HepG2 (cell line): Measurements from ENCODE around the gene PSMG1. TPM values are rescaled to one million over a fixed set of nuclear protein-coding genes. Genes with fewer than 3 reads are reported as not detected.
A peak's percentile ranks its signal among the peaks of the same experiment; 100 is the strongest.
"Not testable (repeated sequence)": the region's sequence is repeated elsewhere in the genome, so short reads cannot be mapped to it uniquely, and the experiment has no call there.

Experiments
- ATAC-seq: fragments of 200-7000 bp; cut with Tn5 transposase; 3 replicates; pipeline ENCODE4 v1.9.1; 2020; ENCODE audit warnings: mild to moderate bottlenecking, moderate library complexity
- BruUV-seq: library from RNA; stranded (reverse); fragments of 400-500 nt; replicated peaks from 2 replicates; lab custom pipeline; 2021; lab: Mats Ljungman, UMichigan
- CTCF ChIA-PET: fragments of 300-600 bp; formaldehyde crosslinking; extraction: SDS; loops from one replicate; lab custom pipeline; 2021; ENCODE audit warnings: low total read pairs, inconsistent platforms, low intra/inter-chr PET ratio; lab: Yijun Ruan, JAX
- POLR2A ChIA-PET: fragments of 350-600 bp; sonication (Branson Sonifier 250); formaldehyde crosslinking; loops from one replicate; lab custom pipeline; 2020; ENCODE audit warnings: antibody characterized with exemption, inconsistent platforms; lab: Yijun Ruan, JAX
- DNase-seq: peaks from one replicate; pipeline ENCODE4 v3.0.0-alpha.2; 2015; ENCODE audit warnings: low spot score
- FAIRE-seq: peaks from 3 replicates; lab custom pipeline; 2011; peaks lifted over from hg19 to GRCh38; lab: Jason Lieb, UNC
- H2AFZ ChIP-seq: one replicate; pipeline ENCODE4 v1.6.1; 2011; ENCODE audit warnings: low read length, inconsistent platforms
- H3K27ac ChIP-seq: fragments of 300-600 bp; 3 replicates; pipeline ENCODE4 v1.8.0; 2011; ENCODE audit warnings: mixed run types, mild to moderate bottlenecking, mixed read lengths, low read length, inconsistent platforms; ENCODE audit not compliant: insufficient read depth; ENCODE audit errors: extremely low read length
- H3K27me3 ChIP-seq, 2 experiments: fragments of 200-600 bp in 1 of 2; 2 replicates in 1 of 2; 3 replicates in 1 of 2; pipeline versions ENCODE4 v1.6.0 to v1.8.0; 2011; ENCODE audit warnings: low read length in 2 of 2, mild to moderate bottlenecking in 2 of 2, moderate library complexity in 2 of 2, inconsistent platforms in 1 of 2; ENCODE audit not compliant: insufficient read depth in 2 of 2, control insufficient read depth in 1 of 2
- H3K36me3 ChIP-seq, 2 experiments: fragments of 200-600 bp in 1 of 2; replicated peaks in 1 of 2; 2 replicates in 1 of 2; 3 replicates in 1 of 2; pipeline versions ENCODE4 v1.5.1 to v1.8.0; 2011; ENCODE audit warnings: low read length in 2 of 2, inconsistent platforms in 1 of 2; ENCODE audit not compliant: insufficient read depth in 2 of 2, control insufficient read depth in 1 of 2
- H3K4me1 ChIP-seq: 2 replicates; pipeline ENCODE4 v1.5.1; 2012; ENCODE audit warnings: low read length, inconsistent platforms; ENCODE audit not compliant: insufficient read depth
- H3K4me2 ChIP-seq: 2 replicates; pipeline ENCODE4 v1.6.0; 2011; ENCODE audit warnings: low read depth, low read length, inconsistent platforms
- H3K4me3 ChIP-seq, 3 experiments: fragments of 200-600 bp in 1 of 3; sonication (generic), shearing (Covaris generic) in 1 of 3; replicated peaks in 1 of 3; 2 replicates each; pipeline ENCODE4 v1.5.1; 2011 to 2016; ENCODE audit warnings: low read length in 3 of 3, inconsistent platforms in 2 of 3, low read depth in 2 of 3, mild to moderate bottlenecking in 2 of 3, control low read depth in 1 of 3, mixed read lengths in 1 of 3; ENCODE audit not compliant: insufficient read depth in 1 of 3
- H3K79me2 ChIP-seq: one replicate; pipeline ENCODE4 v1.6.1; 2011; ENCODE audit warnings: low read length, inconsistent platforms; ENCODE audit not compliant: insufficient read depth
- H3K9ac ChIP-seq: 2 replicates; pipeline ENCODE4 v1.6.0; 2011; ENCODE audit warnings: mild to moderate bottlenecking, low read depth, low read length, inconsistent platforms; ENCODE audit not compliant: insufficient read depth
- H3K9me3 ChIP-seq: 2 replicates; pipeline ENCODE4 v1.5.1; 2012; ENCODE audit warnings: mild to moderate bottlenecking, low read length
- H4K20me1 ChIP-seq: 2 replicates; pipeline ENCODE4 v1.6.0; 2011; ENCODE audit warnings: inconsistent platforms, mild to moderate bottlenecking, low read length, moderate library complexity; ENCODE audit not compliant: insufficient read depth
- ESRRA ChIP-seq: sonication (generic); formaldehyde crosslinking; IDR thresholded peaks from 2 replicates; pipeline ENCODE4 v1.5.1; 2020; ENCODE audit warnings: mild to moderate bottlenecking, low read depth, missing genetic modification reagents
- MAFF ChIP-seq: IDR thresholded peaks from 2 replicates; pipeline ENCODE4 v1.6.1; 2011; ENCODE audit warnings: low read depth, low read length, improper control_type of control experiment
- MAFK ChIP-seq, 2 experiments: IDR thresholded peaks in 1 of 2; conservative IDR thresholded peaks in 1 of 2; 2 replicates each; pipeline ENCODE4 v1.6.1; 2011; ENCODE audit warnings: improper control_type of control experiment in 2 of 2, low read length in 2 of 2
- TOE1 ChIP-seq: sonication (generic); formaldehyde crosslinking; IDR thresholded peaks from 2 replicates; pipeline ENCODE4 v1.4.0; 2020; ENCODE audit warnings: mild to moderate bottlenecking, missing genetic modification reagents
- YEATS4 ChIP-seq: sonication (generic); formaldehyde crosslinking; IDR thresholded peaks from 2 replicates; pipeline ENCODE4 v1.4.0; 2020; ENCODE audit warnings: missing genetic modification reagents, borderline replicate concordance
- ZNF674 ChIP-seq: sonication (generic); formaldehyde crosslinking; IDR thresholded peaks from 2 replicates; pipeline ENCODE4 v1.5.0; 2020; ENCODE audit warnings: low read depth, mild to moderate bottlenecking, missing genetic modification reagents
- WGBS: methylation state at CpG from one replicate; pipeline ENCODE4 v1.1.6; 2017; ENCODE audit warnings: low lambda C conversion rate; 5-methylcytosine and 5-hydroxymethylcytosine counted together
- in situ Hi-C: cut with HindIII; loops from 2 replicates; pipeline ENCODE4 v1.10.0; 2017; ENCODE audit warnings: low pct_unique_long_range_greater_than_20kb; ENCODE audit not compliant: extremely low pct_ligation_motif_present
- intact Hi-C: fragments of 100-400 bp; cut with micrococcal nuclease; formaldehyde crosslinking; loops from one replicate; pipeline ENCODE4 v1.10.0; 2022; ENCODE audit not compliant: unreplicated experiment
- polyA plus RNA-seq, 8 experiments: library from polyadenylated mRNA; depleted of rRNA in 3 of 8; stranded (reverse) in 7 of 8; unstranded in 1 of 8; fragments of >200 nt; fragmentation: Illumina TruSeq in 4 of 8; extraction: Trizol in 4 of 8; gene quantifications; 2 replicates each; pipeline versions ENCODE4 v1.2.1 to v1.2.3, GENCODE V29; 2011 to 2016; ENCODE audit warnings: low read depth in 4 of 8, missing spikeins in 1 of 8, mixed read lengths in 1 of 8; ENCODE audit not compliant: insufficient read depth in 1 of 8
- total RNA-seq, 5 experiments: library from RNA; depleted of rRNA; stranded (reverse); fragments of >200 nt; fragmentation: Illumina TruSeq; extraction: Trizol; gene quantifications; 2 replicates each; pipeline ENCODE4 v1.2.3, GENCODE V29; 2016; ENCODE audit warnings: low read depth in 1 of 5

The PSMG1 gene
- total and polyA plus RNA-seq, 2 of the 13 experiments (the other 11 are each of a cell fraction or from before 2014, with no cell fraction given), result 63.6 to 173 TPM

DNA sequence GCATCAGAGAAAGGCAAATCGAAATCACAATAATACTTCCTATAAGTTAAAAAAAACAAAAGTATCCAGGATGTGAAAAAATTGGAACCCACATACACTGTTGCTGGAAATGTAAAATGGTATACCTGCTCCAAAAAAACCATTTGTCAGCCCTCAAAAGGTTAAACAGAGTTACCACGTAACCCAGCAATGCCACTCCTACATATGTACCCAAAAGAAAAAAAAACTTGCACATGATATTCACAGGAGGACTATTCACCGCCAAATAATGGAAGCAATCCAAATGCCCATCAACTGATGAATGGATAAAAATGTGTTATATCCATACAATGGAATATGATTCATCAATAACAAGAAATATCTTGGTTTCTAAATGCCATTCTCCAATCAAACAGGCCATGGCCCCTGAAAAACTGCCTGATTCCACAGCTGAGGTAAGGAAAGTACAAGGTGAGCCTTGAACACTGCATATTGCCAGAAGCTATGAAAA lies 38.8 kb upstream of the PSMG1 start:
- BruUV-seq, result no TSS peak
- Histone ChIP-seq H3K9ac (no peak overlapping the region), H3K9me3 (no peaks in the 10 kb centered on the region), H3K36me3 (peaks cover 1 to 44% of the 10 kb centered on the region in 2 experiments)
- FAIRE-seq, result no peak
- TF ChIP-seq ZNF674 (CRISPR knock-in tag) (no peak), ESRRA (CRISPR knock-in tag) (no peak)
- TF ChIP-seq, all 625 proteins: peak for 0
- no peak overlapping the region for H3K4me3 ChIP-seq
- H3K4me2 ChIP-seq, result no peak overlapping the region
- in situ Hi-C loops (no loop called here), intact Hi-C loops (no loop called here)
- WGBS, result 98% methylated on average over 3 of the region's 3 CpGs
- ChIA-PET CTCF (no interaction called here), POLR2A (no interaction called here)
- H3K27me3 ChIP-seq, result no peaks in the 10 kb centered on the region
- ATAC-seq (no peak), DNase-seq (no peak)
- no peak overlapping the region for H2AFZ ChIP-seq
- no peaks in the 10 kb centered on the region for H3K4me1 ChIP-seq
- H4K20me1 ChIP-seq, result no peaks in the 10 kb centered on the region
- H3K79me2 ChIP-seq, result no peaks in the 10 kb centered on the region
- H3K27ac ChIP-seq, result no peak overlapping the region

DNA sequence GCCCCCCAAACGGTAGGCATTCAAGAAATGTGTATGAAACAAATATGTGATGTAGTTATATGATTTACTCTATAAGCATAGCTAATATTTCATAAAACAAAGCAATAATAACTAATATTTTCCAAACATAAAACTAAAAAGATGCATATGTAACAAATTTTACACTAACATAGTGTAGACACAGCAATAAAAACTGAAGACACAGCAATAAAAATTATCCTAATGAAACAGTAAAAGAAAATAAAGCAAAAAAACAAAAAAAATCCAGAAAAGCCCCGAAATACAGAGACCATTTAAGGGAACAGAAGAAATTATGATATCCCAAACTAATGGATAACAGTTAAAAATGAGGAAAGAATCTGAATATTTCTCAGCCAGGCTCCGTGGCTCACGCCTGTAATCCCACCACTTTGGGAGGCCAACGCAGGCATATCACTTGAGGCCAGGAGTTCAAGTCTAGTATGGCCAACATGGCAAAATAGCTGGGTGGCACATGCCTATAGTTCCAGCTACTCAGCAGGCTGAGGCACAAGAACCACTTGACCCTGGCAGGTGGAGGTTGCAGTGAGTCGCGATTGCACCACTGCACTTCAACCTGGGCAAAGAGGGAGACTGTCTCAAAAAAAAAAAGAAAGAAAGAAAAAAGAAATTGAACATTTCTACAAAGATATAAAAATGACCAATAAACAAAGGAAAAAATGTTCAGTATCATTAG lies 38.2 kb upstream of the PSMG1 start:
- Histone ChIP-seq H3K9ac (no peak overlapping the region), H3K27ac (no peak overlapping the region), H3K79me2 (no peaks in the 10 kb centered on the region), H3K36me3 (peaks cover 0 to 40% of the 10 kb centered on the region in 2 experiments; a peak in 4 of 5 replicates), H3K9me3 (no peaks in the 10 kb centered on the region), H3K4me2 (no peak overlapping the region), H2AFZ (no peak overlapping the region), H3K4me1 (no peaks in the 10 kb centered on the region), H4K20me1 (no peaks in the 10 kb centered on the region), H3K27me3 (no peaks in the 10 kb centered on the region), H3K4me3 (no peak overlapping the region)
- CTCF ChIA-PET, result no interaction called here
- POLR2A ChIA-PET, result no interaction called here
- DNase-seq, result no peak
- no peak for FAIRE-seq
- no peak for TF ChIP-seq TOE1 (CRISPR knock-in tag)
- peak in 1 of 2 experiments; percentile 32; a peak in 1 of 4 replicates for TF ChIP-seq MAFK (conservative IDR thresholded peaks at IDR 0.05 in 1 of 2, IDR thresholded peaks at IDR 0.05 in 1 of 2; ENCODE audit: low read length in 2 of 2)
- no peak for TF ChIP-seq YEATS4 (CRISPR knock-in tag)
- 0 out of 2 replicates have a peak, but pooled peaks have one; percentile 2 for TF ChIP-seq MAFF
- WGBS, result 96% methylated on average over 7 of the region's 7 CpGs
- no peak for ATAC-seq
- no TSS peak for BruUV-seq
- in situ Hi-C loops, result no loop called here
- intact Hi-C loops, result no loop called here

DNA sequence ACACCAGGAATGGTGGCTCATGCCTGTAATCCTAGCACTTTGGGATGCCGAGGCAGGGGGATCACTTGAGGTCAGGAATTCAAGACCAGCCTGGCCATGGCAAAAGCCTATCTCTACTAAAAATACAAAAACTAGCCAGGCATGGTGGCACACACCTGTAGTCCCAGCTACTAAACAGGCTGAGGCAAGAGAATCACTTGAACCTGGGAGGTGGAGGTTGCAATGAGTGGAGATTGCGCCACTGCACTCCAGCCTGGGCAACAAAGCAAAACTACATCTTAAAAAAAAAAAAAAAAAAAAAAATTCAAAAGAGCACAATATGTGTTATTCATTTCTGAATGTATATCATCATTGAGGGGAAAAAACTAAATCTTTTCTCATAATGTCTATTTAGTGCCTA lies 37.6 kb upstream of the PSMG1 start:
- H3K79me2 ChIP-seq, BruUV-seq, DNase-seq, in situ Hi-C loops, FAIRE-seq, intact Hi-C loops, CTCF ChIA-PET, H3K9ac ChIP-seq, H3K4me2 ChIP-seq, POLR2A ChIA-PET, H3K4me1 ChIP-seq, H3K9me3 ChIP-seq, ATAC-seq, H3K27me3 ChIP-seq, H4K20me1 ChIP-seq, H3K4me3 ChIP-seq, H2AFZ ChIP-seq, H3K27ac ChIP-seq: not testable (repeated sequence)
- 100% methylated on average over 2 of the region's 2 CpGs for WGBS
- H3K36me3 ChIP-seq, result peaks cover 0 to 38% of the 10 kb centered on the region in 2 experiments; a peak in 4 of 5 replicates
